HFFc6 (cell line): ENCODE measurements around the gene MYMK. TPM values are rescaled to one million over a fixed set of nuclear protein-coding genes. Genes with fewer than 3 reads are reported as not detected.
A peak's percentile ranks its signal among the peaks of the same experiment; 100 is the strongest.

Source experiments
- DNase-seq: peaks from one replicate; pipeline ENCODE4 v3.0.0-alpha.2; 2018
- H3K27ac Mint-ChIP-seq: 2 replicates; pipeline ENCODE4 v1.8.0; 2020; ENCODE audit warnings: mild to moderate bottlenecking, mixed read lengths
- H3K27me3 Mint-ChIP-seq: 2 replicates; pipeline ENCODE4 v1.8.0; 2021; ENCODE audit warnings: mild to moderate bottlenecking, moderate library complexity, mixed read lengths; ENCODE audit not compliant: insufficient read depth
- H3K36me3 Mint-ChIP-seq: 2 replicates; pipeline ENCODE4 v1.8.0; 2021; ENCODE audit warnings: low read depth, mixed read lengths
- H3K4me1 Mint-ChIP-seq: 2 replicates; pipeline ENCODE4 v1.8.0; 2020; ENCODE audit warnings: low read depth, mixed read lengths
- H3K4me3 Mint-ChIP-seq: 2 replicates; pipeline ENCODE4 v1.8.0; 2020; ENCODE audit warnings: mild to moderate bottlenecking, moderate library complexity, mixed read lengths
- H3K9me3 Mint-ChIP-seq: 2 replicates; pipeline ENCODE4 v1.8.0; 2020; ENCODE audit warnings: mild to moderate bottlenecking, mixed read lengths
- total RNA-seq, 6 experiments: library from RNA; stranded (reverse); fragmentation: NEBNext Ultra II Directional; extraction: Animal tissue kit (Norgen Biotek cat#: 25700); gene quantifications; 2 replicates in 1 of 6; 3 replicates in 5 of 6; pipeline ENCODE4 v1.2.3, GENCODE V29; 2021
- TF ChIP-seq, protein P1 (sequence below): fragments of 200-600 bp; sonication (generic); IDR thresholded peaks from 2 replicates; pipeline ENCODE4 v1.5.0; 2021; ENCODE audit warnings: antibody characterized with exemption, mild to moderate bottlenecking

The MYMK gene
- total RNA-seq, 6 experiments from 2014 or later, result not detected

- peaks cover 26% of the 10 kb centered on the region for H3K27me3 Mint-ChIP-seq
- H3K9me3 Mint-ChIP-seq, result no peaks in the 10 kb centered on the region
- no peaks in the 10 kb centered on the region for H3K4me1 Mint-ChIP-seq
- DNase-seq, result no peak
- no peaks in the 10 kb centered on the region for H3K36me3 Mint-ChIP-seq
- H3K27ac Mint-ChIP-seq, result no peak overlapping the region
- H3K4me3 Mint-ChIP-seq, result no peak overlapping the region
- TF ChIP-seq, protein P1, sequence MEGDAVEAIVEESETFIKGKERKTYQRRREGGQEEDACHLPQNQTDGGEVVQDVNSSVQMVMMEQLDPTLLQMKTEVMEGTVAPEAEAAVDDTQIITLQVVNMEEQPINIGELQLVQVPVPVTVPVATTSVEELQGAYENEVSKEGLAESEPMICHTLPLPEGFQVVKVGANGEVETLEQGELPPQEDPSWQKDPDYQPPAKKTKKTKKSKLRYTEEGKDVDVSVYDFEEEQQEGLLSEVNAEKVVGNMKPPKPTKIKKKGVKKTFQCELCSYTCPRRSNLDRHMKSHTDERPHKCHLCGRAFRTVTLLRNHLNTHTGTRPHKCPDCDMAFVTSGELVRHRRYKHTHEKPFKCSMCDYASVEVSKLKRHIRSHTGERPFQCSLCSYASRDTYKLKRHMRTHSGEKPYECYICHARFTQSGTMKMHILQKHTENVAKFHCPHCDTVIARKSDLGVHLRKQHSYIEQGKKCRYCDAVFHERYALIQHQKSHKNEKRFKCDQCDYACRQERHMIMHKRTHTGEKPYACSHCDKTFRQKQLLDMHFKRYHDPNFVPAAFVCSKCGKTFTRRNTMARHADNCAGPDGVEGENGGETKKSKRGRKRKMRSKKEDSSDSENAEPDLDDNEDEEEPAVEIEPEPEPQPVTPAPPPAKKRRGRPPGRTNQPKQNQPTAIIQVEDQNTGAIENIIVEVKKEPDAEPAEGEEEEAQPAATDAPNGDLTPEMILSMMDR, result no peak
These were observed 39.1 kb downstream of the MYMK start for GRCh38 chr9:133485531-133486260.

DNA sequence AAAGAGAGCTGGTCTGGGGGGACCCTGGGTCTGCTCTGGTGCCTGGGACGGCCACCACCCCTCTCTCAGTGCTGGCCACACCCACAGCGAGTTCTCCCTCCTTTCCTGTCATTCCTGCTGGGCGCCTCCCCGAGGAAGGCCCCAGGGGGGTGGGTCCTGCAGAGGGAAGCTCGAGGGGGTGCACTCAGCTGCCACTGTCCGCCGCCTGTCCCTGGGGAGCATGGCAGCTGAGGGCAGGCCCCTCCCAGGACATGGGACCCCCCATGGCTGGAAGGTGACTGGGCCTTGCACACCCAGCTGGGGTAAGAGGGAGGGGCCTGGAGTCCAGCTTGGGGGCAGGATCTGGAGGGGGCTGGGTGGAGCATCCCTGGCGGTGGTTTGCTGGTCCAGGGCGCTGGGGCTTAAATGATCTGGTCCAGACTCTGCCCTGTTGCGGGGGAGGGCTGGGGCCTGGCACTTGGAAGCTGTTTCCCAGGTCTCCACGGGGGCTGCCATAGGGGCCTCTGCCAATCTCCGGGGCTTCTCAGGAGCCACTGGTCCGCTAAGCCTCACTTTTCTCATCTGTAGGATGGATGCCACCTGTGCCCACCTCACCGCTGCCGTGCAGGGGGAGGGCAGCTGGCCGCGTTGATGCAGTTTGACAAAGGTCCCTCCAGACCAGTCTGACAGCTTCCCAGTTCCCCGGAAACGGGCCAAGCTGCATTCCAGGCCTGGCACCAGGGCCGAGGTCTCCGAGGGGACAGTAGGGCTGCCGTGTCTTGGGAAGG lies 39.9 kb downstream of the MYMK start:
- DNase-seq, result no peak
- Mint-ChIP-seq H3K4me3 (no peak overlapping the region), H3K36me3 (no peaks in the 10 kb centered on the region), H3K27me3 (peaks cover 19% of the 10 kb centered on the region), H3K4me1 (no peaks in the 10 kb centered on the region), H3K9me3 (no peaks in the 10 kb centered on the region), H3K27ac (no peak overlapping the region)
- TF ChIP-seq, protein P1, result no peak

GRCh38 chr9:133483611-133484010 lies 41.1 kb downstream of the MYMK start:
- peaks cover 12% of the 10 kb centered on the region for H3K27me3 Mint-ChIP-seq
- H3K4me1 Mint-ChIP-seq, result no peaks in the 10 kb centered on the region
- no peaks in the 10 kb centered on the region for H3K36me3 Mint-ChIP-seq
- no peak overlapping the region for H3K27ac Mint-ChIP-seq
- no peaks in the 10 kb centered on the region for H3K9me3 Mint-ChIP-seq
- H3K4me3 Mint-ChIP-seq, result no peak overlapping the region
- TF ChIP-seq, protein P1, result no peak
- no peak for DNase-seq

DNA sequence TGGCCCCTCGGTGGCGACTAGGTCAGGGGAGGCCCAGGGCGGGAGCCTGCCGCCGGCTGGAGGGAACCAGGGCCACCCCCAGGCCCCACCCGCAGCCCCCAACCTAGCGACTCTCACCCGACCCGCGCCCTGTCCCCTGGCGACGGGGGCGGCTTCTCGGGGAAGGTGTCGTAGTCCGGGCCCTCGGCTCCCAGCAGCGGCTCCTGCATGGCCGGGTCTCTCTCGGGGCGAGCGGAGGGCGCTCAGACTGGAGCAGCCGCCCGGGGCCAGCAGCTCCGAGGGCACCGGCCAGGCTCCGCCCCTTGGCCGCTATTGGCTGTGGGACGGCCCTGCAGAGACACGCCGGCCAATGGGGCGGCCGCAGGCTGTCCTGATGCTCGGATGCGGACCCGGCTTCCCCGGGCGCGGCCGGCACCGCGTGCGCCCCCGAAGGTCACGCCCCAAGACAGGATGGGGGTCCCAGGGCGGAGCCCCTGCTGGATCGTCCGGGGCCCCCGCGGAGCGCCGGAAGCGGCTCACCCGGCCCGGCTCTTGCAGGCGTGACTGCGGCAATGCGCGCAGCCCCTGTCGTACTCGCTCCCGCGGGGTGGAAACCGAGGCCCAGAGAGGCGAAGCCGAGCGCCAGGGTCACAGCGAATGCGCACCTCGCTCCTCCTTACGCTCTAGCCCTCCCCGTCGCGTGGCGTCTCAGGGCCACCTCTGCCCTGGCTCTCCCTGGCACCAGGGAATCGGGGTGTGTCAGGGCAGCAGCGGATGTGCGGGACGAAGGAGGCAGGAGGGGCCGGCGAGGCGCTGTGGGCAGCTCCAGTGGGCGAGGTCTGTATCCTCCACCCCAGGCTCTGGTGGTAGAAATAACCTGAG lies 45.7 kb downstream of the MYMK start, which contains the start of gene SLC2A6:
SLC2A6 (minus strand) TSS at position 249 of the 861 bp plus-strand sequence; CDS start at position 209, 40 bp downstream.
- peaks cover 8% of the 10 kb centered on the region for H3K27me3 Mint-ChIP-seq
- H3K4me1 Mint-ChIP-seq, result no peaks in the 10 kb centered on the region
- no peaks in the 10 kb centered on the region for H3K36me3 Mint-ChIP-seq
- H3K27ac Mint-ChIP-seq, result peak within 1 kb of the TSS; percentile 63
- TF ChIP-seq, protein P1, result no peak
- no peaks in the 10 kb centered on the region for H3K9me3 Mint-ChIP-seq
- peak; percentile 56 for DNase-seq
- H3K4me3 Mint-ChIP-seq, result peak within 1 kb of the TSS; percentile 80
